HL-60 (cell line): ENCODE measurements around the gene RSPH9.

ENCODE experiments used
- DNase-seq, 2 experiments: peaks; one replicate each; pipeline ENCODE4 v3.0.0-alpha.2; 2010 to 2020; ENCODE audit warnings: low read depth in 1 of 2, low spot score in 1 of 2
- H3K27ac ChIP-seq: fragments of 250-450 bp; sonication (Bioruptor Pico); replicated peaks from 2 replicates; pipeline ENCODE4 v1.5.1; 2020; ENCODE audit warnings: mild to moderate bottlenecking, moderate library complexity
- H3K27me3 ChIP-seq: fragments of 250-450 bp; sonication (Bioruptor Pico); 2 replicates; pipeline ENCODE4 v1.5.1; 2021; ENCODE audit warnings: mild to moderate bottlenecking, moderate library complexity; ENCODE audit not compliant: insufficient read depth, poor library complexity, severe bottlenecking
- H3K4me3 ChIP-seq: replicated peaks from 2 replicates; pipeline ENCODE4 v1.5.1; 2011; ENCODE audit warnings: mild to moderate bottlenecking, control low read depth, low read length; ENCODE audit not compliant: insufficient read depth
- GABPA ChIP-seq: IDR thresholded peaks from 2 replicates; pipeline ENCODE4 v1.6.1; 2012; ENCODE audit warnings: low read depth
- POLR2AphosphoS5 ChIP-seq: IDR thresholded peaks from 2 replicates; pipeline ENCODE4 v1.6.1; 2012; ENCODE audit warnings: low read depth
- SPI1 ChIP-seq: IDR thresholded peaks from 2 replicates; pipeline ENCODE4 v1.6.1; 2012; ENCODE audit warnings: low read depth, mild to moderate bottlenecking, borderline replicate concordance
- TF ChIP-seq, protein P1 (sequence below): IDR thresholded peaks from 2 replicates; pipeline ENCODE4 v1.6.1; 2012; ENCODE audit warnings: low read depth; ENCODE audit not compliant: insufficient replicate concordance
- TF ChIP-seq, protein P2 (sequence below): IDR thresholded peaks from one replicate; pipeline ENCODE4 v1.5.1; 2011; ENCODE audit warnings: low read length, control low read depth, inconsistent platforms; ENCODE audit not compliant: insufficient read depth

The RSPH9 gene

DNA sequence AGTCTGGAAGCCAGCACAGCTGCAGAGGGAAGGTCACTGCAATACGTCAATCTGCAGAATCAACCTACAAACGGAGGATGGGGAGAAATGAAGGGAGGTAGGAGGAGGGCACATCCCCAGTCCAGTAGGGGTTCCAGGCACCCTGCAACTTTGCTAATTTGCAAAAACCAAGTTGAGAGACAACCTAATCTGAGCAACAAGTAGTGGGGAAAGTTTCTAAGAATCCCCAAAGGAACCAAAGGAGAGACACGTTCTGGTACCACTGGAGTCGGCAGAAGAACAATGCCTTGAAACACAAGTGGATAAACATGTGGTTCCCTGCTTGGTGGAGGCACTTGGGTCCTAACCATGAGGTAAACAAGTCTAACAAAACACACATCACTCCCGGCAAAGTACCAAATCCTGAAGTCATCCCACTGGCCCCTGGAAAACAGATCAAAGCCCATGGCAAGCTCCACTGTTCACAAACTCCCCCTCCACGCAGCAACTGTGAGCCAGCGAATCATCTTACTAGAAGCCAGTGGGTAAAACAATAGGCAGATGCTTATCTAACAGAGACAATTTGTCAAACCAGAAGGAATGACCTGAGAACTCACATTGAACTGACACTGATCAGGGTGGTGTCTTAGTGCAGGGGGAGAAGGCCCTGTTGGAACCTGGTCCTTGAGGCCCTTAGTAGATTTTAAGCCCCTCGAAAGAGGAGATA, 38.0 kb downstream of the RSPH9 start:
- Histone ChIP-seq H3K27ac (no peak overlapping the region), H3K27me3 (no peaks in the 10 kb centered on the region), H3K4me3 (no peak overlapping the region)
- TF ChIP-seq, protein P1, sequence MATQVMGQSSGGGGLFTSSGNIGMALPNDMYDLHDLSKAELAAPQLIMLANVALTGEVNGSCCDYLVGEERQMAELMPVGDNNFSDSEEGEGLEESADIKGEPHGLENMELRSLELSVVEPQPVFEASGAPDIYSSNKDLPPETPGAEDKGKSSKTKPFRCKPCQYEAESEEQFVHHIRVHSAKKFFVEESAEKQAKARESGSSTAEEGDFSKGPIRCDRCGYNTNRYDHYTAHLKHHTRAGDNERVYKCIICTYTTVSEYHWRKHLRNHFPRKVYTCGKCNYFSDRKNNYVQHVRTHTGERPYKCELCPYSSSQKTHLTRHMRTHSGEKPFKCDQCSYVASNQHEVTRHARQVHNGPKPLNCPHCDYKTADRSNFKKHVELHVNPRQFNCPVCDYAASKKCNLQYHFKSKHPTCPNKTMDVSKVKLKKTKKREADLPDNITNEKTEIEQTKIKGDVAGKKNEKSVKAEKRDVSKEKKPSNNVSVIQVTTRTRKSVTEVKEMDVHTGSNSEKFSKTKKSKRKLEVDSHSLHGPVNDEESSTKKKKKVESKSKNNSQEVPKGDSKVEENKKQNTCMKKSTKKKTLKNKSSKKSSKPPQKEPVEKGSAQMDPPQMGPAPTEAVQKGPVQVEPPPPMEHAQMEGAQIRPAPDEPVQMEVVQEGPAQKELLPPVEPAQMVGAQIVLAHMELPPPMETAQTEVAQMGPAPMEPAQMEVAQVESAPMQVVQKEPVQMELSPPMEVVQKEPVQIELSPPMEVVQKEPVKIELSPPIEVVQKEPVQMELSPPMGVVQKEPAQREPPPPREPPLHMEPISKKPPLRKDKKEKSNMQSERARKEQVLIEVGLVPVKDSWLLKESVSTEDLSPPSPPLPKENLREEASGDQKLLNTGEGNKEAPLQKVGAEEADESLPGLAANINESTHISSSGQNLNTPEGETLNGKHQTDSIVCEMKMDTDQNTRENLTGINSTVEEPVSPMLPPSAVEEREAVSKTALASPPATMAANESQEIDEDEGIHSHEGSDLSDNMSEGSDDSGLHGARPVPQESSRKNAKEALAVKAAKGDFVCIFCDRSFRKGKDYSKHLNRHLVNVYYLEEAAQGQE: no peak
- TF ChIP-seq, protein P2, sequence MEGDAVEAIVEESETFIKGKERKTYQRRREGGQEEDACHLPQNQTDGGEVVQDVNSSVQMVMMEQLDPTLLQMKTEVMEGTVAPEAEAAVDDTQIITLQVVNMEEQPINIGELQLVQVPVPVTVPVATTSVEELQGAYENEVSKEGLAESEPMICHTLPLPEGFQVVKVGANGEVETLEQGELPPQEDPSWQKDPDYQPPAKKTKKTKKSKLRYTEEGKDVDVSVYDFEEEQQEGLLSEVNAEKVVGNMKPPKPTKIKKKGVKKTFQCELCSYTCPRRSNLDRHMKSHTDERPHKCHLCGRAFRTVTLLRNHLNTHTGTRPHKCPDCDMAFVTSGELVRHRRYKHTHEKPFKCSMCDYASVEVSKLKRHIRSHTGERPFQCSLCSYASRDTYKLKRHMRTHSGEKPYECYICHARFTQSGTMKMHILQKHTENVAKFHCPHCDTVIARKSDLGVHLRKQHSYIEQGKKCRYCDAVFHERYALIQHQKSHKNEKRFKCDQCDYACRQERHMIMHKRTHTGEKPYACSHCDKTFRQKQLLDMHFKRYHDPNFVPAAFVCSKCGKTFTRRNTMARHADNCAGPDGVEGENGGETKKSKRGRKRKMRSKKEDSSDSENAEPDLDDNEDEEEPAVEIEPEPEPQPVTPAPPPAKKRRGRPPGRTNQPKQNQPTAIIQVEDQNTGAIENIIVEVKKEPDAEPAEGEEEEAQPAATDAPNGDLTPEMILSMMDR: no peak
- TF ChIP-seq GABPA: no peak
- TF ChIP-seq SPI1: no peak
- no peak for TF ChIP-seq POLR2AphosphoS5
- DNase-seq: no peak

DNA sequence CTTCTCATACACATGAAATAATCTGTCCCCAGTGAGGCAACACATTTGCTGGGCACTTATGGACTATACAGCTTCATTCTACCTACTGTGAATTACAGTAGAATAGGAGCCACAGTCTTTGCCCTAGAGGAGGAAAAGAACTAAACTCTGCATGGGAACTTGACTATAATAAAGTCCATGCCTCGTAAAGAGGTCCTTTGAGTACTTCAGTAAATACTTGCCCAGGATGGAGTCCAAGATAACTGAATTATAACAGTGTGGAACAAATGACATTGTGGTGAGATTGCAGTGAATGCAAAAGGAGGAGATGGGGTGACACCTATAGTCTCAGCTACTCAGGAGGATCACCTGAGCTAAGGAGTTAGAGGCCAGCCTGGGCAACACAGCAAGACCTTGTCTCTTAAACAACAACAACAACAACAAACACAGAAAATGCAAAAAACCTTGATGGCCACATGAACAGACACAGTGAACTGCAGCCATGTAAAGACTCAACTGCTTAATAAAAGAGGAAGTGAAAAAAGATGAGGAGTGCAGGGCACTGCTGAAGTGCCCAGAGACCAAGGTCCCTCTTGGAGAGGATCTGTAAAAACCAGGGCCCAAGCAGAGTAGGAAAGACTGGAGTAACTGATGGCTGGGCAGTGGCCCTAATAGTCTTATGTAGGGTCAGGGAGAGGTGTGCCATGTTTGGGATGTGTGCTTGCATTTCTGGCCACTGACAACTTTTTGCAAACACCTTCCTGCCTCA, 39.0 kb downstream of the RSPH9 start:
- TF ChIP-seq GABPA (no peak), SPI1 (peak; percentile 98)
- Histone ChIP-seq H3K27me3 (no peaks in the 10 kb centered on the region), H3K27ac (no peak overlapping the region), H3K4me3 (no peak overlapping the region)
- DNase-seq: no peak

DNA sequence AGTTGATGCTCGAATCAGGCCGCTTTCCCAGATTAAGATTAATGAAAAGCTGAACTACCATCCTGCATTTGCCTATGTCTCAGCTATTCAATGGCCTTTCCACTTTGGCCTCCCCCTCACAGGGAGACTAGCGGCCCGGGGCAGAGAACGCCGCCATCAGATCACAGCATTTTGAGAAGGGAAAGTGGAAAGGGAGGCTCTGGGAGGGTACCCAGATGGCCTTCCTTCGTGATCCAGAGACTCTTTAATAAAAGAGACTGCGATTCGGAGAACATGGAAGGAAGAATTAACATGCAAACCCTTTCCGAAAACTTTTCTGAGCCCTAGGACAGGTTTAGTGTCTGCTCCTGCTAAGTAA, 42.2 kb downstream of the RSPH9 start:
- no peak for DNase-seq
- Histone ChIP-seq H3K27me3 (no peaks in the 10 kb centered on the region), H3K27ac (peak overlapping the region; percentile 82), H3K4me3 (peak overlapping the region; percentile 78)
- TF ChIP-seq, protein P1: peak; percentile 29
- TF ChIP-seq GABPA: no peak

DNA sequence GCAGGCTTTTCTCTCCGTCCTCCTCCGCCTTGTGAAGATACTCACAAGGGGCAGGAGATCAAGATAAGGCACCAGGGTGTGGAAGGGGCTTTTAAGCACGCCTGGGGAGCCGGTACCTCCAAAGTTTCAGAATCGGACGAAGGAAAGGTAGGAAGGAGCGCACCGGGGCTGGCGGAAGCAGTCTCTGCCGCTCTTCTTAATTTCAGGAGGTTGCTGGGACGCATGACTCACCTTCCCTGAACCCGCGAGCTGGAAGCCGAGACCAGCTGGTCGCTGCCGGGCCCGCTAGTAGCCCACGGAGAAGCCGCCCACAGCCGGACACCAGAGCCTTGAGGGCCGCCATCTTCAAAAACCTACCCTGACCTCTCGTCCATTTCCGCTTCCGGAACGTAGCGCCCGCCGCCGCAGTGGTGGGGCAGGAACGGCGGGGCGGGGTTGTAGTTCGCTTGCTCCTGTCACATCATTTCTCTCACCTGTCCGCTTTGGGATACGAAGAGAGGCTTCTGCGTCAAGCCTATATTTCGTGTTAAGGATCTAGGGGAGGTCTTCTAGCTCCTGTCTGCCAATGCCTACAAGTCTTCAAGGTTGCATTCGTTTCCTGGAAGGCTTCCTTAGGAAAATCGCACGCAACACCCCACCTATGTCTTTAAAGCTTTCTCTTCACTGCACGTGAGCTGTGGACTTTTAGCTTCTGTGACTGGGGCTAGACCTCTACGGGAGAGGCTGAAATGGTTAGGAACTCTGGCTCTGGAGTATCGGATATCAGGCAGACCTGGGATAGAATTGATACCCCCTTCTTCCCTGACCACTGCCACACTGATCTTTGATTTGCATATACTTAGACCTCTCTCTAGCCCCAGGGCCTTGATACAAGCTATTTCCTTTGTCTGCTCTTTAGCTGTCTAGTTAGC, 42.9 kb downstream of the RSPH9 start, which contains the start of gene MRPS18A:
MRPS18A (minus strand) TSS at position 355 of the 911 bp plus-strand sequence; CDS start at position 343, 12 bp downstream.
- Histone ChIP-seq H3K27ac (peak within 1 kb of the TSS; percentile 82), H3K4me3 (peak within 1 kb of the TSS; percentile 78), H3K27me3 (no peaks in the 10 kb centered on the region)
- TF ChIP-seq GABPA: peak; percentile 94
- TF ChIP-seq, protein P1: no peak
- TF ChIP-seq POLR2AphosphoS5: peak; percentile 85
- DNase-seq: peak; percentile 65 to 81
